ENCODE data around the gene MTERF1.
"Not testable (repeated sequence)": the region's sequence is repeated elsewhere in the genome, so short reads cannot be mapped to it uniquely, and the experiment has no call there.

MTERF1 gene, protein sequence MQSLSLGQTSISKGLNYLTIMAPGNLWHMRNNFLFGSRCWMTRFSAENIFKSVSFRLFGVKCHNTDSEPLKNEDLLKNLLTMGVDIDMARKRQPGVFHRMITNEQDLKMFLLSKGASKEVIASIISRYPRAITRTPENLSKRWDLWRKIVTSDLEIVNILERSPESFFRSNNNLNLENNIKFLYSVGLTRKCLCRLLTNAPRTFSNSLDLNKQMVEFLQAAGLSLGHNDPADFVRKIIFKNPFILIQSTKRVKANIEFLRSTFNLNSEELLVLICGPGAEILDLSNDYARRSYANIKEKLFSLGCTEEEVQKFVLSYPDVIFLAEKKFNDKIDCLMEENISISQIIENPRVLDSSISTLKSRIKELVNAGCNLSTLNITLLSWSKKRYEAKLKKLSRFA

DNA sequence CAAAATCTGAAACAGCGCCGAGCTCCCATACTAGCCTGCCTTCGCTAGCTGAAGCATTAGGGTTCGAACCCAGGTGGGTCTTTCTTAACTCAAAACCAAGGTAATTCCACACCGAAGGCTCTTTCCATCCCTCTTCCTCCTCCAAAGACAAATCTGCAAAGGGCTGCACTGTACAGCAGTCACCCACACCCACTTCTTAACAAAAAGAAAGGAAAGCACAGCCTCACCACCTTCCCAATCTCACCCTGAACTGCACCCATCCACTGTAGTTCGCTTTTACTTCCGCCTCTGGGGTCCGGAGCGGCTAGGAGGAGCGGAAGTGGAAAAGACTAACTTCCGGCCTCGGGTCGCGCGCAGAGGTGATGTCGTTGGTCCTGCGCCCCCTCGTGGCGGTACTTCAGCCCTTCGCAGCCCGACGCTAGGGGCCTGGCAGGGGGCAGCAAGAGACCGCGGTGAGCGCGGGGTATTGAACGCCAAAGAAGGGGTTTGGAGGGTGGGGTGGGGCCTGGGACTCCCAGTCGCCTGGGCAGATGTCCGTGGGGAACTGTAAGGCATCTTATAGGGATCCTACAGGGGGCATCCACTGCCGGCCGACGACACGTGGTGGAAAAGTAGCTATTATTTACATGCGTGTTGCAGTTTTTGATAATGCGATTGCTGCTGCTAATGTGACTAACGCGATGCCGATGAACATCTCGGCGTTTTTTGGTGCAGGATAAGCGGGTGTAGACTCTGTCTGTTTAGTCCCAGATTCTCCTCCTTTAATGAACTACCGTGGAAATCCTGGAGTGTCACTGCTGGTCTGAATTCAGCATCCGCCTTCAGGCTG is at the start of gene MTERF1:
MTERF1 (minus strand) TSS at position 290 of the 829 bp plus-strand sequence. CDS start 619 bp downstream, outside the sequence.
- peak; percentile 80 for DNase-seq (ENCODE audit: low read depth)

DNA sequence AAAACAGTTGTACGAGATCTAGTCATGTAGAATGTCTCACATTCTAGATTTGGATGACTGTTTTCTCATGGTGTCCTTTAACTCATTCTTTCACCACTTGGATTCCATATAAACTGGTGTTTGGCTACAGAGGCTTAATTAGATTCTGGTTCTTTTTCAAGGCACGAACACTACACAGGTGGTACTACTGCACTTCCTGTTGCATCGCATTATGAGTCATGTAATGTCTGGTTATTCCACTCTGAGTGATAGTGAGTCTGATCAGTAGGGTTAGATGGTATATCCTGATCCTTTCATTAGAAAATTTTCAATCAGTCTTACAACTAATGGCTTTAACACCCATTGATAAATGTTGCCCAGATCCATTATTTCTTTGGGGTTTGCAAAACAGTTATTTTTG is 49.0 kb upstream of the MTERF1 start:
- DNase-seq (ENCODE audit: low read depth) = no peak

DNA sequence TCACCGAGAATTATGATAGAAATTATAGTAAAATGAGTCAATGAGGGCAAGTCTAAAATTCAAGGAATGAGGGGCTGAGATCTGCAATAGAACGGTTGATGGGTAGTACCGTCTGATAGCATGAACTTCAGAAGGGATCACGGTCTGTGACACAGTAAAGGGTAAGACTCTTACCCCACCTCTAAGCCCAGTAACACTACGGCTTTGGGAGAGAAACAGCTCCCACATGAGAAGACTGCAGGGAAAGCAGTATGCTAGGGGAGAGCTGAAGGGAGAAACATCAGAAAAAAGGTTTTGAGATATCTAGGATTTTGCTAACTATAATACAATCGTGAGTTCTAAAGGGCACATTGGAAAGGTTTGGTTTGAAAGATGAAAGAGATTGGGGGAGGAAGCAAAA is 47.4 kb upstream of the MTERF1 start:
- DNase-seq (ENCODE audit: low read depth) = no peak

DNA sequence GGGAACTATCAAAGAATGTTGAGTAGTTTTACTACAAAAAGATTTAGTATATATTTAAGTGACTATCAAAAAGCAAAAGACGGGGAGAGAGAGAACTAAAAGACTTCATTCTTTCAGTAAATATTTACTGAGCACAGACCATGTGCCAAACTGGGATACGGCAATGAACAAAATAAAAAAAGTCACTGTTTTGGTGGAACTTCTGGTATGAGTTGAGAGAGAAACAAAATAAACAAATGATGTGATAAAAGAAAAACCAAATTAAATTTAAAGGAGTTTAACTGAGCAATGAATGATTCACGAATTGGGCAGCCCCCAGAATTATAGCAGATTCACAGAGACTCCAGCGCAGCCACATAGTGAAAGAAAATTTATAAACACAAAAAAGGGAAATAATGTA is 42.4 kb upstream of the MTERF1 start:
- DNase-seq (ENCODE audit: low read depth) = no peak

DNA sequence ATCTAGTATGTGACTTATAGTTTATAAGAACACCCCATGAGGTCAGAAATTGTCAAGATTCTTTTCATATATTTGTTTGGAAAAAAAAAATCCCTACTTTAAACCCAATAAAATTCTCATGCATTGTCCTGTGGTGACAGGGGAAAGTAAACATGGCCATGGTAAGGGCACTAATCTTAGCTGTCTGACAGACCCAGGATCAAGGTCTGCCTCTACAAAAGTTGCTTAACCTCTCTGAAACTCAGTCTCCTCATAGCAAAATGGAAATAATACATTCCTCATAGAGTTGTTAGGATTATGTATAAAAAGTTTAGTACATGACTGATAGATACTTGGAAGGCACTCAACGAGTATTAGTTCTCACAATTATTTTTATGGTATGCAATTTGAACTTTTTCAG is 37.9 kb upstream of the MTERF1 start:
- DNase-seq (ENCODE audit: low read depth) = no peak

DNA sequence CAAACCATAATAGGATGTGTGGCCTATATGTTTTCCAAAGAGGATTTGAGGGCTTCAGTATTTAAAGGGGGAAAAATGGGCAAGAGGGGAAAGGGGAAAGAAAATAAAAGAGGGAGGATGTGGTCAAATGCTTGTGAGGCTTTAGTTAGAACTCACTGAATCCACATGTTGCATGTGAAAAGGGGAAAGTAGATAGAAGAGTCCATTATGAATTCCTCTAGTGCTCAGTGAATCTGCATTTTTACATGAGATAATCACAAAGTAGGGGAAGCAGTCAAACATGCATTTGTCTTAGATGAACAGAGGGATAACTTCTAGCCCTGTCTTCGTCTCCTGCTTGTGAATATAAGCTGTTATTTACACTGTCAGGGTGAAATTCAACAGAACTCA is 35.5 kb upstream of the MTERF1 start:
- DNase-seq (ENCODE audit: low read depth) = no peak

DNA sequence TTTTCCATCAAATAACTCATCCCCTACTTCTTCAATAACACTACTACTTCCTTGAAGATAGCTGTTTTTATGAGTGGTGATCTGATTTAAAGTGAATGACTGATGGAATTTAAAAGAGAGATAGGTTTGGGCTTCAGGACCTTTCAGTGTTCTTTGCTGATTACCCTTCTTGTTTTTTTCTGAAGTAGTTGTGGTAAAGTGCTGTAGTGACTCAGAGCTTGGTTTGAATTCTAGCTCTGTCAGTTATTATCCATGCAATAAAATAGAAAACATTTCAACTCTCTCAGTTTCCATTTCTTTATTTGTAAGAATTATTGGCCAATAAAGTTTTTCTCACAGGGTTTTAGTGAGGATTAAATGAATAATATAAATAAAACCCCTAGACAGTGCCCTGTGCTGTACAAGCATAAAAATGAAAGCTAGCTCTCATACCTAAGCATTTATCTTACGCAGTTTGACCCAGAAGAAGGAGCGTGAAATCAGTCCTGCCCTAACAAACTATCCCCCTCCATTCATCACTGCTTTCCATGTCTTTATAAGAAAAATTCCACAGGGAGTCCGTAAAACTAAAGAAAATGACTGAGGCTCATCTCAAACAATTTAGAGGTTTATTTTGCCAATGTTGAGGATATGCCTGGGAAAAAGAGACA is 35.0 kb upstream of the MTERF1 start:
- no peak for DNase-seq (ENCODE audit: low read depth)

DNA sequence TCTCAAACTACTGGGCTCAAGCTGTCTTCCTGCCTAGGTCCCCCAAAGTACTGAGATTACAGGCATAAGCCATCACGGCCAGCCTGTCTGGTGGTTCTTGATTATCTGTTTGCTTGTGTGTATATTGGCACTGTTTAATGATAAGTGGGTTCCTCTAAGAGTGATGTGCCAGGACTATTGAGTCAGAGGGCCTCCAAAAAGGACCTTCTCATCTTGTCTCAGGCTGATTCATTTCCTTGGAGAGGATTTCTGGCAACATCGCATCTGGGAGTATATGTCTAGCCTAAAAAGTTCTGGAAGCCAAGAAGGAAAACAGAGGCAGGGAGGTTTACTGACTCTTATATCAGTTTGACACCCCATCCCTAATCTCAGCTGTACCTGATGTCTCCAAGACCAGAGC is 33.1 kb upstream of the MTERF1 start:
- no peak for DNase-seq (ENCODE audit: low read depth)

DNA sequence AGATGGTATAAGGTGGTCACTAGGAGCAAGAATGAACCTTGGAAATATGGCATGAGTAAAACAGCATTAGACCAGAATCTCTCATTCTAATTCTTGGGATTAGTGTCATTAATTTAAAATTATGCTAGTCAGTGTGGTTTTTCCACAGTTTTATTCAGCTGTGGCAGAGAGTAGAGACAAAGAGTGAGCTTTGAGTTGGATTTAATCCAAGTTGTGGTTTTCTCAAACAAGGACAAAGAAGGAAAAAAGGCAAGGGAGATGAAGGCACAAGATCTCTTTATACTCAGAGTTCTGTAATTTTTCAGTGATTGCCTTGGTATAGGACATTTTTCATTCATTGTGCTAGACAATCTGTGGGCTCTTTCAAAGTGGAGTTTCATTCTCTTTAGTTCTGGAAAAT is 32.0 kb upstream of the MTERF1 start:
- DNase-seq (ENCODE audit: low read depth) = no peak

DNA sequence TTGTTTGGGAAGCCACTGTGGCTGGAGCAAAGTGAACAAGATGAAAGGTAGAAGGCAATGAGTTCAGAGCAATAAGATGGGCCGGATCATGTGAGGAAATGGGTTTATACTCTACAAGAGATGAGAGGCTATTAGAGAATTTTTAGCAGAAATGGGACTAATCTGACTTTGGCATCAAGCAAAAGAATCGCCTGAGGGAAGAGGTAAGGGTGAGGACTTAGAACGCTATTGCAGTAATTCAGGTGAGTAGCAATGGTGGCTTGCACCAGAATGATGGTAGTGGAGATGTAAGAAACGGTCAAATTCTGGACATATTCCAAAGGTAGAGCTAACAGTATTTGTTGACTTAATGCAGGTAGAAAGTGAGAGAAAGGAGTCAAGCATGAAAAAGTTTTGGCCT is 30.6 kb upstream of the MTERF1 start:
- DNase-seq (ENCODE audit: low read depth) = no peak

DNA sequence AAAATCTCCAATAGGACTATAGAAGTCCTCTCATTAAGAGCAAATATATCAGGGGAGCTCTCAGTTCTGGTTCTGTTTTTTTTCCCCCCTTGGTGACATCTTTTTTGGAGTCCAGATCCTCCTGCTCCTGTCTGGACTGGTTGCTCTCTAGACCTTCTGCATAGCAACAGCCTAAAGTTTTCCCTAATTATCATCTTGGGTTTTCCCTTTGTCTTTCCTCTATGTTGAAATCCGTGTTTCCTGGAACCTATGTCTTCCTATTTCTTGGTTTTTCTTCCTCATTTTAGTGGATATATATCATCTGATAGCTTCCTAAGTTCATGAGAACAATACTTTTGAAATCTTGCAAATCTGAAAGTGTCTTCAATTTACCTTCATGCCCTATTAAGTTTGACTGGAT is 29.7 kb upstream of the MTERF1 start:
- DNase-seq (ENCODE audit: low read depth) = no peak

DNA sequence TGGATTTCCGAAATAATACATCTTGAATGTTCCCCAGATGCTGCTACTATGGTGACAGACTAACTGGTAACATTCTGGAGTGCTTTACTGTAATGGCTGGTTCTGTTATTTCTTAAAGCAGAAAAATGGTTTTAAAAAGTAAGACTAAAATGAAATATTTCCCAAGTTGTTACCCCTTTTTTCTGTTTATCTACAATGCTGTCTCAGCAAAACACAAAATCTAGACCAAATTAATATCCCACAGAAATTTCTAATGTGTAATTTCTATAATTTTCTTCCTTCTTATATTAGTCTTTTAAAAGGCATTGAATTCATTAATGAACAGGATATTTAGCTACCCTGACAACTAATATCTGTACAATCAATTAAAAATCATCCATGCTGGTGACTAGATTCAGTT is 19.1 kb upstream of the MTERF1 start:
- DNase-seq (ENCODE audit: low read depth) = no peak

DNA sequence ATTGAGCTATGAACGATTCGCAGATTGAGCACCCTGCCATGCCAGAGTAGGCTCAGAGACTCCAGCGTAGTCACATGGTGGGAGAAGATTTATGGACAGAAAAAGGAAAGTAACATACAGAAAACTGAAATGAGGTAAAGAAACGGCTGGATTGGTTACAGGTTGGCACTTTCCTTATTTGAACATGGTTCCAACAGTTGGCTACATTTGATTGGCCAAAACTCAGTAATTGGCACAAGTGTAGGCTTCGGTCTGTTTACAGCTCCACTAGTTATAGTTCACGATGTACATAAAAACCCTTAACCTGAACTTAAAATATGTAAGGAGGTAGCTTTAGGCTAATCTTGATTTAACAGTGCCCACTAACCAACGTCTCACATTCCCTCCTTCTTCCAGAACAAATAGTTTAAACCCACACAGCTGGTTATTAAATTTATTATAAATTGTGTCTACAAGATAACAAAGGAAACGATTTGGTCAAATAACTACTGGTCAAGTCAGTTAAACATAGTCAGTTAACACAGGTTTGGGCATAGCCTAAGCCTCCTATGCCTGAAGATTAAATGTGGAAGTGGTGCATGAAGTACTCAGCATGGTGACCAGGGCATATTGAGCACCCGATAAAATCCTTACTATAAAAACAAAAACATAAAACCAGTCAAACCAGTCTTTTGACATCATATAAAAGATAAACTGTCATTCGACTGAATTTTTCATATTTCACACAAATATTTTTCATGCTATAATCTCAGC is 17.9 kb upstream of the MTERF1 start:
- no peak for DNase-seq (ENCODE audit: low read depth)

DNA sequence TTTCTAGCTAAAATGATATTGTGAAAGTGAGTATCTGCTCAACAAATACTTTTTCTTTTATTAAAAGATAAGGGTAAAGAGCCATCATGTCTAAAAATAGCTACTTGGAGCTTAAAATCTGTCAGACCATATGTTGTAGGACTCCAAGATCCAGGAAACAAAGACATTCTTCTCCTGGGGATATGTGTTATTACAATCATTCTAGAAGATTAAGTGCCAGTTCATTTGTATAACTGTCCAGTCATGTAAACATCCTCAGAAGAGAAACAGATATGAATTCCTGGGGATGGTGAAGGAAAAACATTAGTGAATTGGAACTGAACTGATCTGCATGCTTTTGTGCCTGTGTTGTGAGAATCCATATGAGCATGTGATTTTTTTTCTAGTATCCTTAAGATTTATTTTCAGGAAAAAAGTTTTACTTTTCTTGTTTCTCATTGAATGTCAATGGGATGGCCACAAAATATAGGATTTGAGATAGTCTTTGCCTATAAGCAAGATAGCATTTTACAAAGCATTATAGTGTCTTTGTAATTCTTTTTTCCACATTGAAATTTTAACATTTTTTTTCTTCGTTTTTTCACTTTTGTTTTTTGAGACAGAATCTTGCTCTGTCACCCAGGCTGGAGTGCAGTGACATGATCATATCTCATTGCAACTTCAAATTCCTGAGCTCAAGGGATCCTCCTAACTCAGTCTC is 14.4 kb upstream of the MTERF1 start:
- DNase-seq (ENCODE audit: low read depth) = no peak

DNA sequence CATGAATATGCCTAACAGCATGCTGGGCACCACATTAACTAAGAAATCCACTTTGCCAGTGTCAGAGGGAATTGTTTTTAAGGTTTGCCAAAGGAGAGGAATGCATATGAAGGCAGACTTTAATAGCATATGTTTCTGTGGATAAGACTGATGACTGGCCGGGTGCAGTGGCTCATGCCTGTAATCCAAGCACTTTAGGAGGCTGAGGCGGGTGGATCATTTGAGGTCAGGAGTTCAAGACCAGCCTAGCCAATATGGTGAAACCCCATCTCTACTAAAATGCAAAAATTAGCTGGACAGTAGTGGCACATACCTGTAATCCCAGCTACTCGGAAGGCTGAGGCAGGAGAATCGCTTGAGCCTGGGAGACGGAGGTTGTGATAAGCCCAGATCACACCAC is 13.2 kb upstream of the MTERF1 start:
- DNase-seq (ENCODE audit: low read depth) = not testable (repeated sequence)

DNA sequence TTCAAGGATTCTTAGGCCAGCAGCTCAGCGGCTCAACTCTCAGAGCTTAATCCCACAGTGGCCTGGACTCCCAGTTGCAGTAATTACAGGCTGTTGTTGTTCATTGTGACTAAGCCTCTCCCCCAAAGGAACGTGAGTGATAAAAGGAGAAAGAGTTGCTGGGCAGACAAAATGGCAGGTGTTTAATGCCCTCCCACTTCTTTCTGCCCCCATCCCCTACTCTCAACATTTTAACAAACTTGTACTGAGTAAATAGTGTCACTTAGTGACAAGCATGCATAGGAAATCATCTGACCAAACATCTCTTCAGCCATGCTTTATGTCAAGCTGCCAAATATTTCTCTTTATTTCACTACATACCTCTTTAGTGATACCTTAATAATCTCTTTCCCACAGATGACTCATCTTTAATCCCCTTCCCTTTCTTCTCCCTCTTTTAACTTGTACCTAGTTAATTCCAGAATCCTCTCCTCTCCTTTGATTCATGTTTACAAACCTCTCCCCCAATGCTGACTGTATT is 12.4 kb upstream of the MTERF1 start:
- no peak for DNase-seq (ENCODE audit: low read depth)

DNA sequence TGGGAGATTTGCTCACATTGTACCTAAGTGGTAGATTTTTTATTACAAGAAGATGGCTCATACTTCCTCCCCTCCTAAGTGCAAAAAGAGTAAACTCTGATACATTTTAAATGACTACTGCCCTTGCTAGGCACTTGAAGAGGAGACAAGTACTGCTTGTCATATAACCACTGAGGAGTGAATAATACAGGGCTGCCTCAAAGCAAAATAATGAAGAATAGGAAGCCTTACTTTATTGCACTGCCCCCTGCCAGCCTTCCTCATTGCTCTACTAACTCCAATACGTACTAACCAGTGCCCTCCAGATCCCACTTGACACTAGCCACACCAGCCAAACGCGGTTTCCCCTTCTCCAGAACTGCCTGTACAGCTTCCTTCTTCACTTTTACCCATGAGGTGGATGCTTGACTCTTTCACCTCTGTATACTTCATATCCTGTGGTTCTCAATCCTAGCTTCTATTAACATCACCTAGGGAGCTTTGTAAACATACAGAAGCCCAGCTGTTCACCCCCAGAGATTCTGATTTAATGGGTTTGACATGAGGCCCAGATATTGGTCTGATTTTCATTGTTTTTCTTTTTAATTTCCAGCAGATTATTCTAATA is 11.7 kb upstream of the MTERF1 start:
- DNase-seq (ENCODE audit: low read depth) = no peak

DNA sequence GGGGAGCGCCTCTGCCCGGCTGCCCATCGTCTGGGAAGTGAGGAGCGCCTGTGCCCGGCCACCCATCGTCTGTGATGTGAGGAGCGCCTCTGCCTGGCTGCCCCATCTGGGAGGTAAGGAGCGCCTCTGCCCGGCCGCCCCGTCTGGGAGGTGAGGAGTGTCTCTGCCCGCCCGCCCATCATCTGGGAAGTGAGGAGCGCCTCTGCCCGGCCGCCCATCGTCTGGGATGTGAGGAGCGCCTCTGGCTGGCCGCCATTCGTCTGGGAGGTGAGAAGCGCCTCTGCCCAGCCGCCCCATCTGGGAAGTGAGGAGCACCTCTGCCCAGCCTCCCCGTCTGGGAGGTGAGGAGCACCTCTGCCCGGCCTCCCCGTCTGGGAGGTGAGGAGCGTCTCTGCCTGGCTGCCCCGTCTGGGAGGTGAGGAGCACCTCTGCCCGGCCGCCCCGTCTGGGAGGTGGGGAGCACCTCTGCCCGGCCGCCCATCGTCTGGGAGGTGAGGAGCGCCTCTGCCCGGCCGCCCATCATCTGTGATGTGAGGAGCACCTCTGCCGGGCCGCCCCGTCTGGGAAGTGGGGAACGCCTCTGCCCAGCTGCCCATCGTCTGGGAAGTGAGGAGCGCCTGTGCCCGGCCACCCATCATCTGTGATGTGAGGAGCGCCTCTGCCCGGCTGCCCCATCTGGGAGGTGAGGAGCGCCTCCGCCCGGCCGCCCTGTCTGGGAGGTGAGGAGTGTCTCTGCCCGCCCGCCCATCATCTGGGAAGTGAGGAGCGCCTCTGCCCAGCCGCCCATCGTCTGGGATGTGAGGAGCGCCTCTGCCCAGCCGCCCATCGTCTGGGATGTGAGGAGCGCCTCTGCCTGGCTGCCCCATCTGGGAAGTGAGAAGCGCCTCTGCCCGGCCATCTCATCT is 8.0 kb upstream of the MTERF1 start:
- DNase-seq (ENCODE audit: low read depth) = not testable (repeated sequence)

DNA sequence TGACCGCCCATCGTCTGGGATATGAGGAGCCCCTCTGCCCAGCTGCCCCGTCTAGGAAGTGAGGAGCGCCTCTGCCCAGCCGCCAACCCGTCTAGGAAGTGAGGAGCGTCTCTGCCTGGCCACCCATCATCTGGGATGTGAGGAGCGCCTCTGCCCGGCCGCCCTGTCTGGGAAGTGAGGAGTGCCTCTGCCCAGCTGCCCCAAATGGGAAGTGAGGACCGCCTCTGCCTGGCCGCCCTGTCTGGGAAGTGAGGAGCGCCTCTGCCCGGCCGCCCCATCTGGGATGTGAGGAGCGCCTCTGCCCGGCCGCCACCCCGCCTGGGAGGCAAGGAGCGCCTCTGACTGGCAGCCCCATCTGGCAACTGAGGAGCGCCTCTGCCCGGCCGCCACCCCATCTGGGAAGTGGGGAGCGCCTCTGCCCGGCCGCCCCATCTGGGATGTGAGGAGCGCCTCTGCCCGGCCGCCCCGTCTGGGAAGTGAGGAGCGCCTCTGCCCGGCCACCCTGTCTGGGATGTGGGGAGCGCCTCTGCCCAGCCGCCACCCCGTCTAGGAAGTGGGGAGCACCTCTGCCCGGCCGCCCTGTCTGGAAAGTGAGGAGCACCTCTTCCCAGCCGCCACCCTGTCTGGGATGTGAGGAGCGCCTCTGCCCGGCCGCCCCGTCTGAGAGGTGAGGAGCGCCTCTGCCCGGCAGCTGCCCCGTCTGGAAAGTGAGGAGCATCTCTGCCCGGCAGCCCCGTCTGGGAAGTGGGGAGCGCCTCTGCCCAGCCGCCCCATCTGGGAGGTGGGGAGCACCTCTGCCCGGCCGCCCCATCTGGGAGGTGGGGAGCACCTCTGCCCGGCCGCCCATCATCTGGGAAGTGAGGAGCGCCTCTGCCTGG is 7.1 kb upstream of the MTERF1 start:
- not testable (repeated sequence) for DNase-seq (ENCODE audit: low read depth)

All from GM04504 (cell line).